T47D (cell line): ENCODE measurements around the gene PCDHGA1.
A peak's percentile ranks its signal among the peaks of the same experiment; 100 is the strongest.

Experiments used
- DNase-seq, 2 experiments: peaks; one replicate each; pipeline versions ENCODE4 v3.0.0 to v3.0.0-alpha.2; 2011 to 2012; ENCODE audit warnings: low read depth in 1 of 2, low spot score in 1 of 2
- JUND ChIP-seq: IDR thresholded peaks from 2 replicates; pipeline ENCODE4 v1.6.1; 2012; ENCODE audit warnings: low read depth
- in situ Hi-C: cut with HindIII; loops from 2 replicates; pipeline ENCODE4 v1.10.0; 2016; ENCODE audit warnings: low sequenced_read_pairs, low pct_unique_long_range_greater_than_20kb

The PCDHGA1 gene

DNA sequence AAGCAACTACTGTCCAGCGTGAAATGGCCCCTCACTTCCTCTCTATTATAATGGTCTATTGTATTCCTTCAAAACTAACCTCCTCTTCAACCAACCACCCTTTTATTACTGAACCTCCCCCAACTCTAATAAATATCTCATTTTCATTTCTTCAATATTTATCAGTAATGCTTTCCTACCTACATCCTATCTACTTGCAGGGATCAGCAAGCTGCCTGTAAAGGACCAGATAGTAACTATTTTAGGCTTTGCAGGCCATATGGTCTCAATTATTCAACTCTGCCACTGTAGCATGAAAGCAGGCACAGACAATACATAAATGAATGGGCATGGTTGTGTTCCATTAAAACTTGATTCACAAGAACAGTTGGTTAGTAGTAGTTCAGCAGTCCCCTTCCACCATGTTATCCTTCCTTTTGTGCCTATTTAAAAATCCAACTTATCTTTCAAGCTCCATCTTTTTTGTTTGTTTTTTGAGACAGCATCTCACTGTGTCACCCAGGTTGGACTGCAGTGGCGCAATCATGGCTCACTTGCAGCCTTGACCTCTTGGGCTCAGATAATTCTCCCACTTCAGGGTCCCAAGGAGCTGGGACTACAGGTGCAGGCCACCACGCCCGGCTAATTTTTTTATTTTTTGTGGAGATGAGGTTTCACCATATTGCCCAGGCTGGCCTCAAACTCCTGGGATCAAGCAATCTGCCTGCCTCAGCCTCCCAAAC is 204.3 kb downstream of the PCDHGA1 start:
- in situ Hi-C loops, result no loop called here
- no peak for TF ChIP-seq JUND
- DNase-seq, result no peak

DNA sequence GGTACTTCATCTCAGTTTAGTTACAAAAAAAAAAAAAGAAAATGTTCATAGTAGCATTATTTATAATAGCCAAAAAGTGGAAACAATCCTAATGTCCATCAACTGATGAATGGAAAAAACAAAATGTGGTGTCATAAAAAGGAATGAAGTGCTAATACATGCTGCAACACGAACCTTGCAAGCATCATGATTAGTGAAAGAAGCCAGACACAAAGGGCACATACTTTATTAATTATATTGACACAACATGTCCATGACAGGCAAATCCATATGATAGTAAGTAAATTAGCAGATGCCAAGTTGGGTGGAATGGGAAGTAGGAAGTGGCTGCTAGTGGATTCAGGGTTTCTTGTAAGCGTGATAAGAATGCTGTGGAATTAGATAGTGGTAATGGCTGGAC is 212.7 kb downstream of the PCDHGA1 start:
- TF ChIP-seq JUND, result no peak
- no peak for DNase-seq
- in situ Hi-C loops, result no loop called here

- DNase-seq, result no peak
- in situ Hi-C loops, result no loop called here
- TF ChIP-seq JUND, result no peak
Measured at GRCh38 chr5:141547488-141547887, 217.2 kb downstream of the PCDHGA1 start.

DNA sequence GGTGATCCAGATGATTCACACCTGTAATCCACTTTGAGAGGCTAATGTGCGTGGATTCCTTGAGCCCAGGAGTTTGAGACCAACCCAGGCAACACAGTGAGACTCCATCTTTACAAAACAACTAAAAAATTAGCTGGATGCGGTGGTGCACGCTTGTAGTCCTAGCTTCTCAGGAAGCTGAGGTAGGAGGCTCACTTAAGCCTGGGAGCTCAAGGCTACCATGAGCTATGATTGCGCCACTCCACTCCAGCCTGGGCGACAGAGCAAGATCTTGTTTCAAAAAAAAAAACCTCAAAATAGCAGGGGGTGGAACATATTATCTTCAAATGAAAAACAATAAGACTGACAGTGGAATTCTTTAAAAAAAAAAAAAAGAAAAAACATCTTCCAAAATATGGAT is 217.6 kb downstream of the PCDHGA1 start:
- no peak for TF ChIP-seq JUND
- no peak for DNase-seq
- in situ Hi-C loops, result no loop called here

DNA sequence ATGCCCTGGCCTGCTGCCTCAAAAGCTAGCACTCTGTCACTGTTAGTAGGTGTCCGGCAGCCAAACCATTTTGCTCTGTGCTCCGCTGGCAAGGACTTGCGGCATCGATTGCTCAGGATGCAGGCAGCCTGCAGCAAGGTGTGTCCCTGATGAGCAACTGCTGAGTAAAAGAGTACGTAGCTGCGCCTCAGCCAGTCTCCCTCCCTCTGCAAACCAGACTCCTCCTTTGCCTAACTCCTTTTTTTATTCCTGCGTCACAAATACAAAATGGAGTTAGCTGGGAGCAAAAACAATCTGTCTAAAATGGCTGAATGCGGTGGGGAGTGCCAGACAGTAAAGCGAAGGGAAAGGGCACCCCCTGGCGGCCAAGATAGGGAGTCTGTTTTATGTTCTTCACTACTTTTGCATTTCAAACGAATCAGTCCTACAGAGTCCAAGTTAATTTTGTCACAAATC is 227.4 kb downstream of the PCDHGA1 start:
- in situ Hi-C loops, result no loop called here
- TF ChIP-seq JUND, result no peak
- peak in 1 of 2 experiments; percentile 90 for DNase-seq

- in situ Hi-C loops, result no loop called here
- DNase-seq, result no peak
Measured at GRCh38 chr5:141558150-141558549, 227.8 kb downstream of the PCDHGA1 start.

DNA sequence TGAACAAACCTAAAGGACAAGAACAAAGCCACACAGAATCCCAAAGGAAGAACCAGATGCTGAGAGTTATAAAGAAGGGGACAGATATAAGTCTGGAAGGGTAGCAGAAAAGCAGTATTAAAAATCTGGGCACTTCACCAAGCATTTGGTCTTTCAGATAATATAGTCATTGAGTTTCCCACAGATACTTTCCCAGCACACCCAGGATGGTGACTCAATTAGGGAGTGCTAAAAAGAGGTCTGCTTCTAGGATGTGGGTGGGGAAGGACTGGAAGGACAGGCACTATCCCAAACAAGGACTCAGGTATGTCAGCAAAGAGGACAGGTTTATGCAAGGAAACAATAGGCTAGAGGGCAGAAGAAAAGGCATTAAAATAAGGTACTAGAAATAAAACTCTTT is 229.1 kb downstream of the PCDHGA1 start:
- no peak for TF ChIP-seq JUND
- in situ Hi-C loops, result no loop called here
- DNase-seq, result no peak

More at GRCh38 chr5:141558150-141558549, 227.8 kb downstream of the PCDHGA1 start:
- TF ChIP-seq JUND, result no peak

DNA sequence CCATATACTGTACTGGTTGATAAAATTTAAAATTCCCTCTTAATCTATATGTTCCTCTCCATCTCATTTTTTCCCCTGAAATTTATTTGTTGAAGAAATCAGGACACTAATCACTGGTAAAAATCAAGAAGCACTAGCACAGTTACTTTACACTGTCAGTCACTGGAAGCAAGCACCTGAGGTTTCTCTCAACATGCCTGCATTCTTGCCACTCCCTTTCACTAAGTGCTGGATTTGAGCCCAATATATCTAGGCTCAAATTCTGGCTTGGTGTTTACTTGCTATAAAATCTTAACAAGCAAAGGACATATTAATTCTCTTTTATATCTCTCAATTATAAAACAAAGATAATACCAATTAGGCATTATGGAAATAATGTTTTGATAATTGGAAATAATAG is 229.8 kb downstream of the PCDHGA1 start:
- DNase-seq, result peak in 1 of 2 experiments; percentile 33
- TF ChIP-seq JUND, result no peak
- in situ Hi-C loops, result no loop called here

- no peak for TF ChIP-seq JUND
- peak; percentile 35 to 95 for DNase-seq
- in situ Hi-C loops, result no loop called here
Measured at GRCh38 chr5:141560725-141561483, 230.6 kb downstream of the PCDHGA1 start.
